Measurements from ENCODE around the gene CMKLR1. TPM values are rescaled to one million over a fixed set of nuclear protein-coding genes. Genes with fewer than 3 reads are reported as not detected.

Gene CMKLR1
- polyA plus RNA-seq, 1 of the 3 experiments (the other 2 are of a cell fraction) = 0.15 TPM

DNA sequence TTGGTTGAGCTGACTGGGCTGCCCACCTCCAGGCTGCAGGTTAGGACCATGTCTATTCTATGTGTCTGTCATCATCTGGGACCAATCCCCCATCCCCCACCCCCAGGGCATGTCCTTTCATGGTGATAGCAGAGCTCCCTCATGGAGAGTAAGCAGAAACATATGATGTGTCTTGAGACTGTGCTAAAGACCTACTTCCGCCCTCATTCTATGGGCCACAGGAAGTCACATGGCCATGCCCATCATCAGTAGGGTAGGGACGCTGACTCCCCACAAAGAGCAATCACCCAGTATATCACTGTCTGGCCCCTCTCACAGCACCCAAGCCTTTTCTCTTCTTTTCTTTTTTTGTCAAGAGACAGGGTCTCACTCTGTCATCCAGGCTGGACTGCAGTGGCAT, 99.7 kb downstream of the CMKLR1 start:
- H3K27me3 ChIP-seq (ENCODE audit: insufficient read depth) = no peaks in the 10 kb centered on the region
- no peaks in the 10 kb centered on the region for H3K9me2 ChIP-seq
- H4K20me1 ChIP-seq (ENCODE audit: insufficient read depth) = no peaks in the 10 kb centered on the region
- no peak overlapping the region for H3K9ac ChIP-seq
- H3F3A ChIP-seq (replicated peaks; ENCODE audit: insufficient read depth) = no peaks in the 10 kb centered on the region
- H3K4me3 ChIP-seq (ENCODE audit: low read depth in 2 of 2, low read length in 1 of 2) = no peak overlapping the region
- H3K4me1 ChIP-seq (ENCODE audit: control insufficient read depth in 1 of 2, insufficient read depth in 2 of 2, low read depth in 1 of 2, low read length in 1 of 2) = peaks cover 0 to 10% of the 10 kb centered on the region in 2 experiments; a peak in 1 of 4 replicates
- no peaks in the 10 kb centered on the region for H3K9me3 ChIP-seq
- H3K4me2 ChIP-seq = no peak overlapping the region
- no peaks in the 10 kb centered on the region for H3K79me2 ChIP-seq (ENCODE audit: insufficient read depth)
- 31% methylated on average over 2 of the region's 2 CpGs for WGBS (ENCODE audit: low lambda C conversion rate)
- ChIA-PET POLR2A (no interaction called here), CTCF (interaction anchor here (0.8 to 3.2 kb wide), 4 partner anchors 47 to 218 kb away, joined by 3 to 16 read pairs (median 4); no protein-coding TSS in a partner anchor)
- no peak overlapping the region for H3K27ac ChIP-seq (ENCODE audit: low read depth in 2 of 2, low read length in 1 of 2)
- no peak overlapping the region for H2AFZ ChIP-seq (ENCODE audit: low read depth)
- no peak for DNase-seq
- TF ChIP-seq FOXM1 (IDR thresholded peaks at IDR 0.05; ENCODE audit: low read depth) = no peak
- TF ChIP-seq, protein P1, sequence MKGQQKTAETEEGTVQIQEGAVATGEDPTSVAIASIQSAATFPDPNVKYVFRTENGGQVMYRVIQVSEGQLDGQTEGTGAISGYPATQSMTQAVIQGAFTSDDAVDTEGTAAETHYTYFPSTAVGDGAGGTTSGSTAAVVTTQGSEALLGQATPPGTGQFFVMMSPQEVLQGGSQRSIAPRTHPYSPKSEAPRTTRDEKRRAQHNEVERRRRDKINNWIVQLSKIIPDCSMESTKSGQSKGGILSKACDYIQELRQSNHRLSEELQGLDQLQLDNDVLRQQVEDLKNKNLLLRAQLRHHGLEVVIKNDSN (IDR thresholded peaks at IDR 0.05; ENCODE audit: borderline replicate concordance, low read depth) = no peak
- no peaks in the 10 kb centered on the region for H3K36me3 ChIP-seq (replicated peaks in 1 of 2; ENCODE audit: control insufficient read depth in 1 of 2, insufficient read depth in 2 of 2, low read length in 1 of 2)

- no peaks in the 10 kb centered on the region for H3K79me2 ChIP-seq (ENCODE audit: insufficient read depth)
- ChIA-PET CTCF (interaction anchor here (1.1 to 3.2 kb wide), 5 partner anchors 10 to 219 kb away, joined by 3 to 16 read pairs (median 3); no protein-coding TSS in a partner anchor), POLR2A (no interaction called here)
- H3K4me1 ChIP-seq (ENCODE audit: control insufficient read depth in 1 of 2, insufficient read depth in 2 of 2, low read depth in 1 of 2, low read length in 1 of 2) = peaks cover 0 to 14% of the 10 kb centered on the region in 2 experiments; a peak in 1 of 4 replicates
- no peak overlapping the region for H2AFZ ChIP-seq (ENCODE audit: low read depth)
- no peak for DNase-seq
- H3K4me2 ChIP-seq = no peak overlapping the region
- H3K9me2 ChIP-seq = no peaks in the 10 kb centered on the region
- no peak overlapping the region for H3K4me3 ChIP-seq (ENCODE audit: low read depth in 2 of 2, low read length in 1 of 2)
- TF ChIP-seq MEF2A (IDR thresholded peaks at IDR 0.05; ENCODE audit: borderline replicate concordance, low read depth) (no peak), ELF1 (IDR thresholded peaks at IDR 0.05) (no peak), SIN3A (IDR thresholded peaks at IDR 0.05; ENCODE audit: borderline replicate concordance, low read depth, low read length) (no peak), YY1 (IDR thresholded peaks at IDR 0.05; ENCODE audit: low read depth) (no peak), TEAD4 (IDR thresholded peaks at IDR 0.05; ENCODE audit: borderline replicate concordance, insufficient read depth) (no peak), PBX3 (IDR thresholded peaks at IDR 0.05) (no peak), MAX (IDR thresholded peaks at IDR 0.05; ENCODE audit: low read depth) (no peak), FOXJ3 (CRISPR knock-in tag; IDR thresholded peaks at IDR 0.05) (no peak), GATA2 (CRISPR knock-in tag; IDR thresholded peaks at IDR 0.05) (no peak), RFX5 (IDR thresholded peaks at IDR 0.05; ENCODE audit: low read length) (no peak), EP300 (IDR thresholded peaks at IDR 0.05; ENCODE audit: borderline replicate concordance in 1 of 2, low read depth in 1 of 2, low read length in 1 of 2) (no peak), RCOR1 (IDR thresholded peaks at IDR 0.05; ENCODE audit: low read length) (no peak)
- TF ChIP-seq, protein P1 (IDR thresholded peaks at IDR 0.05; ENCODE audit: borderline replicate concordance, low read depth) = no peak
- WGBS (ENCODE audit: low lambda C conversion rate) = 28% methylated on average over 3 of the region's 3 CpGs
- H3F3A ChIP-seq (replicated peaks; ENCODE audit: insufficient read depth) = no peaks in the 10 kb centered on the region
- H3K27ac ChIP-seq (ENCODE audit: low read depth in 2 of 2, low read length in 1 of 2) = no peak overlapping the region
- H3K9ac ChIP-seq = no peak overlapping the region
- H3K36me3 ChIP-seq (replicated peaks in 1 of 2; ENCODE audit: control insufficient read depth in 1 of 2, insufficient read depth in 2 of 2, low read length in 1 of 2) = no peaks in the 10 kb centered on the region
- no peaks in the 10 kb centered on the region for H3K27me3 ChIP-seq (ENCODE audit: insufficient read depth)
- H4K20me1 ChIP-seq (ENCODE audit: insufficient read depth) = no peaks in the 10 kb centered on the region
- no peaks in the 10 kb centered on the region for H3K9me3 ChIP-seq
These were observed 100.6 kb downstream of the CMKLR1 start for GRCh38 chr12:108238474-108238873.

Other genes starting within 250 kb of the CMKLR1 start
- gene WSCD2, start 210.0 kb downstream of the CMKLR1 start, polyA plus RNA-seq (2012; rRNA removed) = 0.03 and 0.05 TPM in 2 replicates
- gene FICD, start 176.0 kb upstream of the CMKLR1 start, polyA plus RNA-seq (2012; rRNA removed) = 1.0 and 1.2 TPM in 2 replicates
- 23.4 and 28.9 TPM in 2 replicates for gene SART3, start 221.9 kb upstream of the CMKLR1 start, polyA plus RNA-seq (2012; rRNA removed)
- 165 and 166 TPM in 2 replicates for gene ISCU, start 223.3 kb upstream of the CMKLR1 start, polyA plus RNA-seq (2012; rRNA removed)

Measured in SK-N-SH (cell line).